Loucy (cell line): ENCODE measurements around the gene RAB44.
"Not testable (repeated sequence)": the region's sequence is repeated elsewhere in the genome, so short reads cannot be mapped to it uniquely, and the experiment has no call there.

Experiments used
- H2AFZ ChIP-seq: fragments of 200-600 bp; sonication (generic); 2 replicates; pipeline ENCODE4 v1.6.0; 2016; ENCODE audit warnings: antibody characterized with exemption, mild to moderate bottlenecking, low read length, moderate library complexity
- H3F3A ChIP-seq: fragments of 200-600 bp; 2 replicates; pipeline ENCODE4 v1.6.0; 2016; ENCODE audit warnings: antibody characterized with exemption, low read depth, mild to moderate bottlenecking
- H3K27me3 ChIP-seq: fragments of 200-600 bp; sonication (generic); 2 replicates; pipeline ENCODE4 v1.6.1; 2014; ENCODE audit warnings: low read length, mild to moderate bottlenecking; ENCODE audit not compliant: insufficient read depth, poor library complexity, severe bottlenecking
- H3K36me3 ChIP-seq: fragments of 200-600 bp; sonication (generic); 2 replicates; pipeline ENCODE4 v1.6.1; 2016; ENCODE audit warnings: low read length; ENCODE audit not compliant: insufficient read depth
- H3K4me1 ChIP-seq: fragments of 200-600 bp; sonication (generic); 2 replicates; pipeline ENCODE4 v1.5.1; 2014; ENCODE audit warnings: low read length, mild to moderate bottlenecking; ENCODE audit not compliant: insufficient read depth, poor library complexity, severe bottlenecking
- H3K4me2 ChIP-seq: fragments of 200-600 bp; sonication (generic); 2 replicates; pipeline ENCODE4 v1.6.0; 2014; ENCODE audit warnings: antibody characterized with exemption, low read length, low read depth, mild to moderate bottlenecking; ENCODE audit not compliant: poor library complexity, severe bottlenecking
- H3K4me3 ChIP-seq: fragments of 200-600 bp; sonication (generic); 2 replicates; pipeline ENCODE4 v1.5.1; 2014; ENCODE audit warnings: low read length, mild to moderate bottlenecking, mixed read lengths; ENCODE audit not compliant: poor library complexity, severe bottlenecking
- H3K79me2 ChIP-seq: fragments of 200-600 bp; sonication (generic); 2 replicates; pipeline ENCODE4 v1.6.1; 2014; ENCODE audit warnings: low read length; ENCODE audit not compliant: insufficient read depth
- H3K9ac ChIP-seq: fragments of 200-600 bp; sonication (generic); 2 replicates; pipeline ENCODE4 v1.6.0; 2014; ENCODE audit warnings: mild to moderate bottlenecking, low read depth, low read length, moderate library complexity; ENCODE audit not compliant: poor library complexity, severe bottlenecking
- H3K9me2 ChIP-seq: fragments of 200-600 bp; sonication (generic); replicated peaks from 2 replicates; pipeline ENCODE4 v1.6.1; 2016; ENCODE audit warnings: low read depth, low read length, mixed read lengths
- H3K9me3 ChIP-seq: fragments of 200-600 bp; sonication (generic); 2 replicates; pipeline ENCODE4 v1.6.1; 2014; ENCODE audit warnings: mild to moderate bottlenecking, antibody characterized with exemption, low read length, low read depth; ENCODE audit not compliant: insufficient read depth
- H4K20me1 ChIP-seq: fragments of 200-600 bp; sonication (generic); 2 replicates; pipeline ENCODE4 v1.6.0; 2014; ENCODE audit warnings: antibody characterized with exemption, low read length, mild to moderate bottlenecking; ENCODE audit not compliant: insufficient read depth, poor library complexity, severe bottlenecking
- CTCF ChIP-seq: fragments of 200-600 bp; sonication (generic); conservative IDR thresholded peaks from 2 replicates; pipeline ENCODE4 v1.5.1; 2014; ENCODE audit warnings: mild to moderate bottlenecking, antibody characterized with exemption, low read length
- EZH2phosphoT487 ChIP-seq: fragments of 200-600 bp; IDR thresholded peaks from 2 replicates; pipeline ENCODE4 v1.6.1; 2018; ENCODE audit warnings: antibody characterized with exemption, mild to moderate bottlenecking, moderate library complexity, borderline replicate concordance

RAB44 gene

GRCh38 chr6:36703081-36703606 lies 5.5 kb downstream of the RAB44 start:
- no peak for TF ChIP-seq CTCF
- TF ChIP-seq EZH2phosphoT487, result no peak
- no peaks in the 10 kb centered on the region for H3K9me2 ChIP-seq
- H3K4me1 ChIP-seq, result peaks cover 43% of the 10 kb centered on the region
- H3K79me2 ChIP-seq, result peaks cover 81% of the 10 kb centered on the region
- peaks cover 55% of the 10 kb centered on the region for H4K20me1 ChIP-seq
- H3K9ac ChIP-seq, result no peak overlapping the region
- no peaks in the 10 kb centered on the region for H3K9me3 ChIP-seq
- no peaks in the 10 kb centered on the region for H3F3A ChIP-seq
- no peak overlapping the region for H2AFZ ChIP-seq
- no peaks in the 10 kb centered on the region for H3K27me3 ChIP-seq
- peak overlapping the region; percentile 91 for H3K4me2 ChIP-seq
- no peak overlapping the region for H3K4me3 ChIP-seq
- peaks cover 32% of the 10 kb centered on the region; the same call in 1 of the 2 replicates for H3K36me3 ChIP-seq

- H3K4me2 ChIP-seq, result no peak overlapping the region
- peaks cover 32% of the 10 kb centered on the region; the same call in 1 of the 2 replicates for H3K36me3 ChIP-seq
- no peaks in the 10 kb centered on the region for H3K9me3 ChIP-seq
- no peaks in the 10 kb centered on the region for H3F3A ChIP-seq
- peaks cover 73% of the 10 kb centered on the region for H3K79me2 ChIP-seq
- no peak overlapping the region for H3K9ac ChIP-seq
- H3K9me2 ChIP-seq, result no peaks in the 10 kb centered on the region
- TF ChIP-seq EZH2phosphoT487, result no peak
- no peak for TF ChIP-seq CTCF
- H3K4me1 ChIP-seq, result peaks cover 40% of the 10 kb centered on the region
- no peak overlapping the region for H2AFZ ChIP-seq
- no peak overlapping the region for H3K4me3 ChIP-seq
- H4K20me1 ChIP-seq, result peaks cover 49% of the 10 kb centered on the region
- H3K27me3 ChIP-seq, result no peaks in the 10 kb centered on the region
These were observed 6.4 kb downstream of the RAB44 start for GRCh38 chr6:36703982-36704381.

- not testable (repeated sequence) for H3F3A ChIP-seq, H3K9me3 ChIP-seq
These were observed 7.4 kb downstream of the RAB44 start for GRCh38 chr6:36704961-36705577.

GRCh38 chr6:36706339-36706738 lies 8.7 kb downstream of the RAB44 start:
- H3K27me3 ChIP-seq, result no peaks in the 10 kb centered on the region
- H3K4me2 ChIP-seq, result no peak overlapping the region
- H3K4me1 ChIP-seq, result peaks cover 17% of the 10 kb centered on the region
- H4K20me1 ChIP-seq, result peaks cover 30% of the 10 kb centered on the region
- no peaks in the 10 kb centered on the region for H3K9me3 ChIP-seq
- no peak for TF ChIP-seq CTCF
- no peak for TF ChIP-seq EZH2phosphoT487
- H3K36me3 ChIP-seq, result peaks cover 51% of the 10 kb centered on the region; the same call in 1 of the 2 replicates
- no peaks in the 10 kb centered on the region for H3K9me2 ChIP-seq
- no peak overlapping the region for H2AFZ ChIP-seq
- H3K4me3 ChIP-seq, result no peak overlapping the region
- H3K9ac ChIP-seq, result no peak overlapping the region
- H3K79me2 ChIP-seq, result peaks cover 53% of the 10 kb centered on the region
- H3F3A ChIP-seq, result no peaks in the 10 kb centered on the region

More at GRCh38 chr6:36704961-36705577, 7.4 kb downstream of the RAB44 start:
- H3K4me3 ChIP-seq, H2AFZ ChIP-seq, H3K9me2 ChIP-seq, H3K9ac ChIP-seq, H3K27me3 ChIP-seq, H3K4me2 ChIP-seq: not testable (repeated sequence)
- Histone ChIP-seq H4K20me1 (peaks cover 38% of the 10 kb centered on the region), H3K4me1 (peaks cover 29% of the 10 kb centered on the region), H3K36me3 (peaks cover 42% of the 10 kb centered on the region; the same call in 1 of the 2 replicates), H3K79me2 (peaks cover 66% of the 10 kb centered on the region)
